ENCODE measurements around the gene PRCP. TPM values are rescaled to one million over a fixed set of nuclear protein-coding genes. Genes with fewer than 3 reads are reported as not detected.
"Not testable (repeated sequence)": the region's sequence is repeated elsewhere in the genome, so short reads cannot be mapped to it uniquely, and the experiment has no call there.

Gene PRCP
- total RNA-seq: 10 to 100 TPM; 24.5 to 30.1 TPM

DNA sequence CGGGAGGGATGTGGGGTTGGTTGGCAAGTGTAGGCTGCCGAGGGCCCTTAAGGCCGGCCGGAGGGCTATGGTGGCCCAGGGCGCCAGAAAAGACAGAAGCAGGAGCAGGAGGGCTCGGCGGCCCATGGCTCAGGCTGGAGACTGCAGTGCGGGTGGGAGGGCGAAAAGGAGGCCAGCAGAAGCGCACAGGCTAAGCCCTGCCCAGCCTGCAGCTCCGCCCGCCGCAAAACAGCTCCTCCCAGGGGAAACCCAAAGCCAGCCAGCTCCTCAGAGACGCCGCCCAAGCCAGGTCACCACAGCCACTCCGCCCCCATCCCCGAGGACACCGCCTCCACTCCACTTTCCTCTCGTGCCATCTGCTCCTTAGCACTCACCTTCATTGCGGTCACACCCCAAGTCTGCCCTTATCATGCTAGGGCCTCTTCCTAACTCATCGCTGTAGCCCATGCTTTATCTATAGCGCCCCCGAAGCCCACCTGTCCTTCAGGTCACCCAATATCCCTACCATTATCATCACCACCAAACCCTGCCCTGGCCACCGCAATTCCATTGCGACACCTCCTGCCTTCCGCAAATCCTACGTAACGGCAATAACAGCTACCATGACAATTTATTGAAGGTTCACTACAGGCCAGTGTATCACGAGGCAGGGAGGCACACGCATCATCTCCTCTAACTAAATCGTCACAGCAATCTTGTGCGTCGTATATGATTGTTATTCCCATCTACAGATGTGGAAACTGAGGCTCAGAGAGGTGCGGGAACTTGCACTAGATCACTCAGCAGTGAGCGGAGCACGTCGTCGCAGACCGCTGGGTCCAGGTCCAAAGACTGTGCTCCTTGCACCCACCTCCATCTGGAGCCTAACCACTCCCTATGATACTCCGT lies at the start of gene PRCP:
PRCP (minus strand) TSS at position 154 of the 888 bp plus-strand sequence; CDS start at position 126, 28 bp downstream.
- Mint-ChIP-seq H3K4me1 (peaks cover 43% of the 10 kb centered on the region), H3K27ac (peak within 1 kb of the TSS; percentile 100), H3K9me3 (no peaks in the 10 kb centered on the region), H3K27me3 (no peaks in the 10 kb centered on the region), H3K36me3 (ENCODE audit: low read depth) (peaks cover 3% of the 10 kb centered on the region), H3K4me3 (peak within 1 kb of the TSS; percentile 97)
- DNase-seq: peak; percentile 94
- ChIA-PET POLR2A (interaction anchor here (0.6 to 4.0 kb wide), 29 partner anchors 8 to 392 kb away, joined by 3 to 124 read pairs (median 8); partner anchors contain the start of genes CCDC90B, PCF11 and RAB30), CTCF (interaction anchor here (0.9 to 7.5 kb wide), 19 partner anchors 11 to 392 kb away, joined by 3 to 71 read pairs (median 5); partner anchors contain the start of genes CCDC90B, PCF11 and RAB30)

DNA sequence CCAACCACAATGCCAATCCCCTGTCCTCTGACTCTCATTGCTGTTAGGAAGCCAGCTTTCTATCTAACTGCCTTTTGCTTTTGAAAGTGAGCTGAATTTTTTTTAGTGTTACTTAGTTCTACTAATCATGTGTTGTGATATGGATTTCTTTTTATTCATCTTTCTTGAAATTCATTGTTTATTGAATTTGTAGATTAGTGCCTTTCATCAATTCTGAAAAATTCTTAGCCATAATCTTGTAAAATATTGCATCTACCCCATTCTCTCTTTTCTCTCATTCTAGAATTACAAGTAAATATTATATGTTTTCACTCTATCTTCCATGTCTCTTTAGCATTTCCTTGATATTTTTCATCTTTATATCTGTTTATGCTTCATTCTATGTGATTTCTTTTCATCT lies 49.1 kb upstream of the PRCP start:
- H3K4me1 Mint-ChIP-seq: peaks cover 2% of the 10 kb centered on the region
- peaks cover 16% of the 10 kb centered on the region for H3K27me3 Mint-ChIP-seq
- ChIA-PET CTCF (no interaction called here), POLR2A (interaction anchor here (0.6 kb wide), 1 partner anchor 12 kb away, joined by 3 read pairs; no protein-coding TSS in a partner anchor)
- no peak overlapping the region for H3K27ac Mint-ChIP-seq
- DNase-seq: no peak
- H3K9me3 Mint-ChIP-seq: peaks cover 24% of the 10 kb centered on the region
- no peak overlapping the region for H3K4me3 Mint-ChIP-seq
- peaks cover 24% of the 10 kb centered on the region for H3K36me3 Mint-ChIP-seq (ENCODE audit: low read depth)

DNA sequence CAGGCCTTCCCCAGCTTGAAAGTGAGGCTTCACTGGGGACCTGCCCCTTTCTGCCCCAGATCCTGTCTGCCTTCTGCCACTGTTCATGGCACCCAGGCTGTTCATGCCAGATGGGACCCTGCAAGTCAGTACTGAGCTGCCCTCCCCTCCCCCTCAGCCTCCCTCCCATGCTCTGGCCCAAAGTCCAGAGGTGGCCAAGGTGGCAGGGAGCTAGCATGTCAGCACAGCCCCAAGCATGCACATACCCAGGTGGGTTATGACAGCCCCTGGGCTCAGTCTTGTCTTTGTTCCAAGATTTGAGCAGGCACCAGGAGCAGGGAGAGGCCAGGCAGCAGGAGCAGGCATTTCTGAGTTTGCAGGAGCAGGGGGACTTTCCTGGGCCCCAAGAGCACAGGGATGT lies 45.5 kb upstream of the PRCP start:
- Mint-ChIP-seq H3K9me3 (peaks cover 3% of the 10 kb centered on the region), H3K4me3 (no peak overlapping the region), H3K27me3 (peaks cover 2% of the 10 kb centered on the region), H3K4me1 (no peaks in the 10 kb centered on the region), H3K27ac (no peak overlapping the region), H3K36me3 (ENCODE audit: low read depth) (peaks cover 2% of the 10 kb centered on the region)
- POLR2A ChIA-PET: interaction anchor here (1.0 kb wide), 1 partner anchor 15 kb away, joined by 3 read pairs; no protein-coding TSS in a partner anchor
- CTCF ChIA-PET: interaction anchor here (0.9 kb wide), 1 partner anchor 10 kb away, joined by 3 read pairs; no protein-coding TSS in a partner anchor
- DNase-seq: no peak

DNA sequence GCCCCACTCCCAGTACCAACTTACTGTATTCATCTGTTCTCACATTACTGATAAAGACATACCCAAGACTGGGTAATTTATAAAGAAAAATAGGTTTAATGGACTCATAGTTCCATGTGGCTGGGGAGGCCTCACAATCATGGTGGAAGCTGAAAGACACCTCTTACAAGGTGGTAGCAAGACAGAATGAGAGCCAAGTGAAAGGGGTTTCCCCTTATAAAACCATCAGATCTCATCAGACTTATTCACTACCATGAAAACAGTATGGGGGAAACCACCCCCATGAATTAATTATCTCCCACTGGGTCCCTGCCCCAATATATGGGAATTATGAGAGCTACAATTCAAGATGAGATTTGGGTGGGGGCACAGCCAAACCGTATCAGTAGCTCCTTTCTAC lies 44.8 kb upstream of the PRCP start:
- POLR2A ChIA-PET; DNase-seq; H3K27me3 Mint-ChIP-seq; H3K4me3 Mint-ChIP-seq; H3K36me3 Mint-ChIP-seq (ENCODE audit: low read depth); H3K27ac Mint-ChIP-seq; H3K4me1 Mint-ChIP-seq; H3K9me3 Mint-ChIP-seq: not testable (repeated sequence)
- CTCF ChIA-PET: interaction anchor here (0.9 kb wide), 1 partner anchor 11 kb away, joined by 3 read pairs; no protein-coding TSS in a partner anchor

DNA sequence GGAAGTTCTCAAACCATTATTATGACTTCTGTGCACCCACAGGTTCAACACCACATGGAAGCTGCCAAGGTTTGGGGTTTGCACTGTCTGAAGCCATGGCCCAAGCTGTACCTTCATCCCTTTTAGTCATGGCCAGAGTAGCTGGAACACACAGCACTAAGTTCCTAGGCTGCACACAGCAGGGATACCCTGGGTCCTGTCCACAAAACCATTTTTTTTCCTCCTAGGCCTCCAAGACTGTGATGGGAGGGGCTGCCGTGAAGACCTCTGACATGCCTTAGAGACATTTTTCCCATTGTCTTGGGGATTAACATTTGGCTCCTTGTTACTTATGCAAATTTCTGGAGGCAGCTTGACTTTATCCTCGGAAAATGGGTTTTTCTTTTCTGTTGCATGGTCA lies 44.0 kb upstream of the PRCP start:
- ChIA-PET POLR2A (no interaction called here), CTCF (no interaction called here)
- Mint-ChIP-seq H3K27me3 (peaks cover 1% of the 10 kb centered on the region), H3K4me3 (no peak overlapping the region), H3K9me3 (peaks cover 4% of the 10 kb centered on the region), H3K27ac (no peak overlapping the region), H3K4me1 (no peaks in the 10 kb centered on the region), H3K36me3 (ENCODE audit: low read depth) (peaks cover 2% of the 10 kb centered on the region)
- no peak for DNase-seq

DNA sequence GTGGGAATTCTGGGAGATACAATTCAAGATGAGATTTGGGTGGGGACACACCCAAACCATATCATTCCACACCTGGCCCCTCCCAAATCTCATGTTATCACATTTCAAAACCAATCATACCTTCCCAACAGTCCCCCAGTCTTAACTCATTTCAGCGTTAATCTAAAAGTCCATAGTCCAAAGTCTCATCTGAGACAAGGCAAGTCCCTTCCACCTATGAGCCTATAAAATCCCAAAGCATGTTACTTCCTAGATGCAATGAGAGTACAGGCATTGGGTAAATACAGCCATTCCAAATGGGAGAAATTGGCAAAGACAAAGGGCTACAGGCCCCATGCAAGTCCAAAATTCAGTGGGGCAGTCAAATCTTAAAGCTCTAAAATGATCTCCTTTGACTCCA lies 43.2 kb upstream of the PRCP start:
- H3K4me3 Mint-ChIP-seq; H3K36me3 Mint-ChIP-seq (ENCODE audit: low read depth); H3K4me1 Mint-ChIP-seq; H3K9me3 Mint-ChIP-seq; DNase-seq; H3K27me3 Mint-ChIP-seq; H3K27ac Mint-ChIP-seq; POLR2A ChIA-PET; CTCF ChIA-PET: not testable (repeated sequence)

DNA sequence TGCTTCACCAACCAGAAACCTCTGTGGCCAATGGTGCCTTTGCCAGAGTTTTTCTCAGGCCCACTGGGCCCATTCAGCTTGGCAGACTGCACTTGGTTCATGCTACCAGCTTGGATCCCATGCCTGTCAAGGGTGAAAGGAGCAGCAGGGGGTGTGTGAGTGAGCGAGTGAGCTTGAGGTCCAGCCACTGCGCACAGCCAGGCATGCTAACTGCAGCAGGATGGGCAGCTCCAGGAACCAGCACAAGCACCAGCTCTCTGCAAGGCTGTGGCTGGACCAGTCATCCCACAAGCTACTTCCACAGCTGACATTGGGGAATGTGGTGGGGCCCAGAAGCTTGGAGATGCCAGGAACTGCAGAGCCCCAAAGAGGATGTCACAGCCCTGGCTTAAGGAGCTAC lies 42.1 kb upstream of the PRCP start:
- Mint-ChIP-seq H3K9me3 (peaks cover 4% of the 10 kb centered on the region), H3K27me3 (no peaks in the 10 kb centered on the region), H3K27ac (no peak overlapping the region), H3K4me1 (no peaks in the 10 kb centered on the region), H3K36me3 (ENCODE audit: low read depth) (peaks cover 2% of the 10 kb centered on the region), H3K4me3 (no peak overlapping the region)
- POLR2A ChIA-PET: interaction anchor here (1.0 kb wide), 1 partner anchor 213 kb away, joined by 3 read pairs; no protein-coding TSS in a partner anchor
- no peak for DNase-seq
- CTCF ChIA-PET: no interaction called here

DNA sequence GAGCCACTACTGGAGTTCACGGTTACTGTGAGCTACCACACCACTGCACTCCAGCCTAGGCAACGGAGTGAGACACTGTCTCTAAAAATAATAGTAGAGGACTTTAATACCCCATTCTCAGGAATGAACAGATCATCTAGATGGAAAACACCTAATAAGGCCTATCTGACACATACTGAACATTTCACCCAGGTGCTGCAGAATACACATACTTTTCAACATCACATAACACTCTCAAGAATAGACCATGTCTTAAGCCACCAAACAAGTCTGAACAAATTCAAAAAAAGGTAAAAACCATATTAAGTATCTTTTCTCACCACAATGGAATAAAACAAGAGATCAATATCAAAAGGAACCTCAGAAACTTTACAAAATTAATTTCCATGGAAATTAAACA lies 39.2 kb upstream of the PRCP start:
- H3K27ac Mint-ChIP-seq: no peak overlapping the region
- peaks cover 4% of the 10 kb centered on the region for H3K9me3 Mint-ChIP-seq
- DNase-seq: no peak
- H3K27me3 Mint-ChIP-seq: no peaks in the 10 kb centered on the region
- peaks cover 11% of the 10 kb centered on the region for H3K36me3 Mint-ChIP-seq (ENCODE audit: low read depth)
- no peaks in the 10 kb centered on the region for H3K4me1 Mint-ChIP-seq
- ChIA-PET CTCF (interaction anchor here (1.2 kb wide), 1 partner anchor 8 kb away, joined by 6 read pairs; no protein-coding TSS in a partner anchor), POLR2A (no interaction called here)
- H3K4me3 Mint-ChIP-seq: no peak overlapping the region

DNA sequence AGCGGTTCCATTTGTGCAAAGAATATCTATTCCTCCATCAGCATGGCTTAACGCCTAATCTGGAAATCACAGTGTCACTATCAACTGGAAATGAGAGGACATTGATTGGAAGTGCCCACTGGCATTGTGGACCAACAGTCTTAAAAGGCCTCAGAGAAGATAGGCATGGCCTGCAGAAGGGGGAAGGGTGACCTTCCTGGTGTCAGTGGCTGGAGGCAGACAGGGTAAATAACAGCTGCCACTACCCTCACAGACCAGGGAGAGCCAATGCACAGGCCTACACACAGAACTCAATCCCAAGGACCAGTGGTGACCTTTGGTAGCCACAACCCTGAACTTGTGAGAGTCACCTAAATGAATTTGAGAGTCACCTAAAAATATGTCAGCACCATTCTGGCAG lies 37.3 kb upstream of the PRCP start:
- H3K27ac Mint-ChIP-seq: no peak overlapping the region
- no peaks in the 10 kb centered on the region for H3K4me1 Mint-ChIP-seq
- H3K36me3 Mint-ChIP-seq (ENCODE audit: low read depth): peaks cover 23% of the 10 kb centered on the region
- no peak for DNase-seq
- ChIA-PET POLR2A (no interaction called here), CTCF (no interaction called here)
- H3K4me3 Mint-ChIP-seq: no peak overlapping the region
- H3K9me3 Mint-ChIP-seq: peaks cover 4% of the 10 kb centered on the region
- H3K27me3 Mint-ChIP-seq: no peaks in the 10 kb centered on the region

DNA sequence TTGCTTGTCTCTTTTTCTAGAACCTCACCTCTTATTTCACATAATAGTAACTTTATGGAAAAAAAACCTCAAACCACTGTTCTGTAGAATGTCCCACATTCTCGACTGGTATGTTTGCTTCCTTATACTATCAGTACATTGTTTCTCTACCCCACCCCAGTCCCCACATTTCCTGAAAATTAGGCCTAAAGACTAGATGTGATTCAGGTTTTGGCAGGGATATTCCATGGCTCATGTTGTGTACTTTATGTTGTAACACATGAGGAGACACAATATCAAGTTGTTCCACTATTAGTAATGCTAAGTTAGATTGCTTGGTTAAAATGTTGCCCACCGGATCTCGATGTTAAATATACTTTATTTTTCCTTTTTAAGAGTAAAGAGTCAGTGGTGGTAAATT lies 36.0 kb upstream of the PRCP start:
- Mint-ChIP-seq H3K36me3 (ENCODE audit: low read depth) (peaks cover 33% of the 10 kb centered on the region), H3K4me3 (no peak overlapping the region), H3K27me3 (no peaks in the 10 kb centered on the region), H3K4me1 (no peaks in the 10 kb centered on the region), H3K9me3 (peaks cover 4% of the 10 kb centered on the region), H3K27ac (no peak overlapping the region)
- DNase-seq: no peak
- POLR2A ChIA-PET: no interaction called here
- CTCF ChIA-PET: no interaction called here

DNA sequence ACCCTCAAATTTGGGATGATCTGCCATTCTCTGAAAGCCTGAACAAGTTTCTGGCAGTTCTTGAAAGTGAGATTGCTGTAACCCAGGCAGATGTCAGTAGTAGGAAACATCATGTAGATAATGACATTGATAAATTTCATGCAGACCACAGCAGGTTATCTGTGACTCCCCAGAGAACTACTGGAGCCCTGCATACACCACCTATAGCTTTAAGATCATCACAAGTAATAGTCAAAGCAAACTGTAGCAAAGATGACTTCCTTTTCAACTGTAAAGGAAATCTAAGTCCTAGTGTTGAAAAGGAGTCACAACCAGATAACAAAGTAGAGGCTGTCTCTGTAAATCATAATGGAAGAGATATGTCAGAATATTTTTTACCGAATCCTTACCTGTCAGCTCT lies 32.3 kb upstream of the PRCP start:
- no peak overlapping the region for H3K4me3 Mint-ChIP-seq
- POLR2A ChIA-PET: no interaction called here
- H3K4me1 Mint-ChIP-seq: peaks cover 2% of the 10 kb centered on the region
- DNase-seq: no peak
- peaks cover 37% of the 10 kb centered on the region for H3K36me3 Mint-ChIP-seq (ENCODE audit: low read depth)
- no peaks in the 10 kb centered on the region for H3K9me3 Mint-ChIP-seq
- no peaks in the 10 kb centered on the region for H3K27me3 Mint-ChIP-seq
- CTCF ChIA-PET: interaction anchor here (0.5 to 1.2 kb wide), 2 partner anchors 31 to 439 kb away, joined by 3 to 5 read pairs; partner anchors contain the start of gene DDIAS
- no peak overlapping the region for H3K27ac Mint-ChIP-seq

DNA sequence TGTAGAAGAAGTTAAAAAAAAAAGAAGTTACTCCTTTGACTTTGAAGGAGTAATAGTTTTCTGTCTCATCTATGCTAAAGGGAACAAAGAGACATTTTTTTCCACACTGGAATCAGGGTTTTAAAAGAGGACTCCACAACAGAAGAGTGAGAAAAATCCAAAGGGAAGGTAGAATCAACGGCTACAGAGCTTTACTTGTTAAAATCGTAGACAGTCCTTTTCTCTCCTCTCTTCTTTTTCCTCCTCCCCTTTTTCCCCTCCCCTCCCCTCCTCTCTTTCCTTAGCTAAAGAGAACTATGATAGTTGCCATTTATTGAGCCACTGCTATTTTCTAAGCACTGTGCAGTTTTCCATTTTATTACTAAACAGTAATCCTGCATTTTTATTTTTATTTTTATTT lies 30.5 kb upstream of the PRCP start:
- peaks cover 39% of the 10 kb centered on the region for H3K36me3 Mint-ChIP-seq (ENCODE audit: low read depth)
- DNase-seq: no peak
- H3K9me3 Mint-ChIP-seq: no peaks in the 10 kb centered on the region
- no peaks in the 10 kb centered on the region for H3K27me3 Mint-ChIP-seq
- H3K4me1 Mint-ChIP-seq: peaks cover 7% of the 10 kb centered on the region
- H3K27ac Mint-ChIP-seq: no peak overlapping the region
- no peak overlapping the region for H3K4me3 Mint-ChIP-seq
- CTCF ChIA-PET: interaction anchor here (1.0 to 1.8 kb wide), 3 partner anchors 10 to 29 kb away, joined by 3 to 4 read pairs (median 4); partner anchors contain the start of gene DDIAS
- POLR2A ChIA-PET: interaction anchor here (1.2 to 1.9 kb wide), 2 partner anchors 15 to 29 kb away, joined by 3 to 10 read pairs; partner anchors contain the start of gene DDIAS

DNA sequence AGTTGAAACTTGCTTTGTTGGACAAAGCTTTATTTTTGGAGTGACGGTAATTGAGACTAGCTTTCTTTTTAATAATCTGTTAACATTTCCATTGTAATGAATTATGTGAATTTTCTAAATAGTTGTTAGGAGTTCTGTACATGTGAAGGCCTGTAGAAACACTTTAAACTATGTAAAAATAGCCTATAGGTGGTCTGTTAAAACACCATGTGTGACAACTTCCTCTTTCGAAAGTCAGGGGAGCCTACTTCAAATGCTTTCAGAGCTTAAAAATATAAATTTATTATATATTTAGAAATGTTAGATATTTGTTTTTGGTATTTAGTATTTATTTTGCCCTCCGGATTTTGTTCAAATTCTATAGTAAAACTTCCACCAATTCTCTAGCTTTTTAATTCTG lies 30.0 kb upstream of the PRCP start:
- Mint-ChIP-seq H3K4me1 (peaks cover 7% of the 10 kb centered on the region), H3K36me3 (ENCODE audit: low read depth) (peaks cover 36% of the 10 kb centered on the region), H3K27me3 (no peaks in the 10 kb centered on the region), H3K27ac (no peak overlapping the region), H3K9me3 (no peaks in the 10 kb centered on the region), H3K4me3 (no peak overlapping the region)
- CTCF ChIA-PET: interaction anchor here (1.2 to 1.8 kb wide), 3 partner anchors 11 to 29 kb away, joined by 3 to 4 read pairs (median 4); partner anchors contain the start of gene DDIAS
- POLR2A ChIA-PET: interaction anchor here (1.2 to 1.9 kb wide), 2 partner anchors 16 to 29 kb away, joined by 3 to 10 read pairs; partner anchors contain the start of gene DDIAS
- no peak for DNase-seq
